Measurements from ENCODE around the gene RIMBP2. TPM values are rescaled to one million over a fixed set of nuclear protein-coding genes. Genes with fewer than 3 reads are reported as not detected.
A peak's percentile ranks its signal among the peaks of the same experiment; 100 is the strongest.

The RIMBP2 gene
- total RNA-seq, 8 experiments from 2014 or later = 0.09 to 24.7 (median 13.0) TPM

DNA sequence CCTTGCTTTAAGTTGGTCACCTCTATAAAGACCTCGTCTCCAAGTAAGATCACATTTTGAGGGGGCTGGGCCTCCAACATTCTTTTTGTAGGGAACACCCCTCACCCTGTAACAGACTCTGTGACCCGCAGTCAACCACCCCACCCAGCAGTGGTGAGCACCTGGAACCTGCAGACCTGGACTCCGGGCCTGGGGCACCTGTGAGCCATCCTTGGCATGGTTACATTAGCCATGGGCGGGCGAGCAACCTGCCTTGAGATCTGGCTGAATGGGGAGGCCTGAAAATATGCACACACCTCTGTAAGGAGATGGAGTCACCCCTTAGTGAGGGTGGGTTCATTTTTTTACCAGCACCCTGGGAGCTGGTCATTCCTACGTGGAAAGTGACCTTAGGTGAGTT, 95.3 kb downstream of the RIMBP2 start:
- Histone ChIP-seq H3K4me1 (replicated peaks in 1 of 2) (no peaks in the 10 kb centered on the region), H3K4me3 (no peak overlapping the region), H3K27ac (no peak overlapping the region)
- in situ Hi-C loops (cut with MboI; ENCODE audit: low pct_unique_long_range_greater_than_20kb in 2 of 9, low sequenced_read_pairs in 9 of 9, unreplicated experiment in 9 of 9) = no loop called here
- 0 to 93% (median 27%) methylated on average over 1 to 3 of the region's 6 CpGs; no CpG with 5 or more reads in 4 of the 10 experiments for WGBS, 10 experiments
- ATAC-seq (replicated peaks in 6 of 8) = no peak

DNA sequence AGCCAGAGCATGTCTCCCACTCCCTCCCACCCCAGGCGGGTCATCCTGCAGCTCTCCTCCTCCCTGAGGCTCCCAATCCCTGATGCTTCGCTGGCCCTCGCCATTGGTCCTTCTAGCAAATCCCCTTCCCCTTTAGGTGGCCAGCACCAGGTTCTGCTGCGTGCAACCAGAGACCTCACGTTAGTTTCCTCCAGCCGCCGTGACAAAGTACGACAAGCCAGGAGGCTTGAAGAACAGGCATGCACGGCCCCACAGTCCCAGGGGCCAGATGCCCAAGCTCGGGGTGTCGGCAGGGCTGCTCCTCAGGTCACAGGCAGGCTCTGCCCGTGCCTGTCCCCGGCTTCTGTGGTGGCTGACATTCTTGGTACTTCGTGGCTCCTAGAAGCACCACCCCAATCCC, 95.8 kb downstream of the RIMBP2 start:
- in situ Hi-C loops (cut with MboI; ENCODE audit: low pct_unique_long_range_greater_than_20kb in 2 of 9, low sequenced_read_pairs in 9 of 9, unreplicated experiment in 9 of 9) = no loop called here
- Histone ChIP-seq H3K4me3 (no peak overlapping the region), H3K27ac (no peak overlapping the region), H3K4me1 (replicated peaks in 1 of 2) (no peaks in the 10 kb centered on the region)
- ATAC-seq (replicated peaks in 6 of 8) = no peak
- WGBS, 10 experiments = 35 to 97% (median 63%) methylated on average over 2 to 8 of the region's 14 CpGs; no CpG with 5 or more reads in 6 of the 10 experiments

DNA sequence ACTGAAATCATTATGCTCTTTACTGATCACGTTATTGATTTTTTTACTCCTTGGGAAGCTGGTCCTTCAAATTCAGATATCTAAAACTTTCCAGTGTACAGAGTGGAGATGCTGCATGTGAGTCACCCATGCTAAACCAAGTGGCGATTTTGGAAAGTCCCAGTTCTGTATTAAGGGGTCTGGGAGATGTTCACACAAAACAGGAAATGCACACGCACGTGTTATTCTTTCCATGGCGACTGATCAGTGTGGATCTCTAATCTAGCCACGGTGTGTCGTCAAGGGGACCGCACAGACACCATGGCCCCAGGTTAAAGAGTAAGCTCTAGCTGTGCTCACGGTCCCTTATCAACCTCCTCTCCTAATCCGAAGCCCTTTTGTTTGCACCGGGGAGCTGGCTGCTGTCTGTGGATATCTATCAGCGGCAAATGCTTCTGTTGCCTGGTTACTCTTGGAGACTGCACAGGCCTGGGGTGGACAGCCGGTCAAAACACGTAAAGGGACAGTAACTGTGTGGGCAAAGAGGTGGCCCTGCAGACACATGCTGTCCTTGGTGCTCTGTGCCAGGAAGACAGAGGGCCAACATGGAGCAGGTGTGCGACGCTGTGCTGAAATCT, 96.6 kb downstream of the RIMBP2 start:
- Histone ChIP-seq H3K4me3 (no peak overlapping the region), H3K4me1 (replicated peaks in 1 of 2) (no peaks in the 10 kb centered on the region), H3K27ac (no peak overlapping the region)
- 6 to 90% (median 63%) methylated on average over 1 to 11 of the region's 16 CpGs for WGBS, 10 experiments
- peak in 1 of 8 experiments; percentile 34 for ATAC-seq (replicated peaks in 6 of 8)
- in situ Hi-C loops (cut with MboI; ENCODE audit: low pct_unique_long_range_greater_than_20kb in 2 of 9, low sequenced_read_pairs in 9 of 9, unreplicated experiment in 9 of 9) = no loop called here

DNA sequence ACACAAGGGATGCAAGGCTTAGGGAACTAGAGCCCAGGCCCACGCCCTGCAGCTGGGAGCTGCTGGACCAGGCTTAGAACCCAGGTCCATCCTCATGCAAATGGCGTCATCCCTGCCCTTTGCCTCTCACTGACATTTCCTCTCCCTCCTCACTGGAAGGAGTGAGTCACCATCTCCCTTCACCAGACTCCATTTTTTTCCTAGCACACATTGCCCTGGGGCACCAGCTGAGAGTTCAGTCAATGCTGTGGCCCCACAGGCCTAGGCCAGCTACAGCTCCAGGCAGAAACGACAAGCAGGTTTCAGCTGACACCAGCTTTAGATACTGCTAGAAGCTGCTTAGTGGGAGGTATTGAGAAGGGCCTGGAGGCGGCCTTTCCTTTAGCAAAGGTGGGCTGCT, 98.9 kb downstream of the RIMBP2 start:
- in situ Hi-C loops (cut with MboI; ENCODE audit: low pct_unique_long_range_greater_than_20kb in 2 of 9, low sequenced_read_pairs in 9 of 9, unreplicated experiment in 9 of 9) = no loop called here
- ATAC-seq (replicated peaks in 6 of 8) = peak in 5 of 8 experiments; percentile 29 to 93 (median 90)
- H3K27ac ChIP-seq = no peak overlapping the region
- H3K4me3 ChIP-seq = no peak overlapping the region
- WGBS, 10 experiments = 0 to 80% (median 45%) methylated on average over 1 to 2 of the region's 4 CpGs; no CpG with 5 or more reads in 5 of the 10 experiments
- H3K4me1 ChIP-seq (replicated peaks in 1 of 2) = no peaks in the 10 kb centered on the region

DNA sequence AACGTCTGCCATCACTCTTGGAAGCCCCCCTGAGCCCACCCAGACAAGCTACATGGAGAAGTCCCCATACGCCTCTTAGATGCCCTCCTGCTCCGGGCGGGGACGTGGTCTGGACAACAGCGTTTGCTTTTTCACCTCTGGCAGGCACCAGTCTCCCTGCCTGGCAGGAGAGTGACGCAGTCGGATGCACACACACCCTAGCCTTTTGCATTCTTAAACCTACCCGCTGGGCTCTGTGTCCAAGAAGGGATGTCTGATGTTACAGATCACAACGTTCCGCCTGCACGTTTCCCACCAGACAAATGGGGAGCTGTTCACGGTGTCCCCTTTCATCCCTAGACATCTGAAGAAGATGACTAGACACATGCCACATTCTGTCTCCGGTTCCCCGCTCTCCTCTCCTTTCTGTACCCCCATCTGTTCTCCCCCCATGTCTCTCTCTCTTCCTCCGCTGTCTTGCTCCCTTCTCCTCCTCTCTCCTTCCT, 100.2 kb downstream of the RIMBP2 start:
- in situ Hi-C loops (cut with MboI; ENCODE audit: low pct_unique_long_range_greater_than_20kb in 2 of 9, low sequenced_read_pairs in 9 of 9, unreplicated experiment in 9 of 9) = no loop called here
- WGBS, 10 experiments = 27 to 95% (median 80%) methylated on average over 1 to 13 of the region's 16 CpGs; no CpG with 5 or more reads in 1 of the 10 experiments
- no peak for ATAC-seq (replicated peaks in 6 of 8)
- Histone ChIP-seq H3K4me1 (replicated peaks in 1 of 2) (no peaks in the 10 kb centered on the region), H3K4me3 (no peak overlapping the region), H3K27ac (no peak overlapping the region)

DNA sequence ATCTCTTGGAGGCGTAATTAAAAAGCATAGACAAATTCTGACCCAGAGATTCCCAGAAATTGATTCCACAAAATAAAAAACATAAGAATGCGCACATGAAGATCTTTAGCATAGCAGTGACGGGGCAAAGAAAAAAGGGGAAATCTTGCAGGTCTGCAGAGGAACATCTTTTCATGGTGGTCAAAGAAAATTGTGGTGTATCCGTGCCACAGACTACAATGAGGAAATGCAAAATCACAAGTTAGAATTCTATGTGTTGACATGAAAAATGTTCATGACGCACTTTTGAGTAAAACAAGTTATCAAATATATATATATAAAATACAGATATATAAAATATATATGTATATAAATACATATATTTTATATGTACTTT, 101.6 kb downstream of the RIMBP2 start:
- H3K4me3 ChIP-seq = no peak overlapping the region
- WGBS, 10 experiments = 52 to 96% (median 82%) methylated on average over 2 to 5 of the region's 5 CpGs
- in situ Hi-C loops (cut with MboI; ENCODE audit: low pct_unique_long_range_greater_than_20kb in 2 of 9, low sequenced_read_pairs in 9 of 9, unreplicated experiment in 9 of 9) = no loop called here
- H3K4me1 ChIP-seq (replicated peaks in 1 of 2) = no peaks in the 10 kb centered on the region
- no peak overlapping the region for H3K27ac ChIP-seq
- no peak for ATAC-seq (replicated peaks in 6 of 8)

DNA sequence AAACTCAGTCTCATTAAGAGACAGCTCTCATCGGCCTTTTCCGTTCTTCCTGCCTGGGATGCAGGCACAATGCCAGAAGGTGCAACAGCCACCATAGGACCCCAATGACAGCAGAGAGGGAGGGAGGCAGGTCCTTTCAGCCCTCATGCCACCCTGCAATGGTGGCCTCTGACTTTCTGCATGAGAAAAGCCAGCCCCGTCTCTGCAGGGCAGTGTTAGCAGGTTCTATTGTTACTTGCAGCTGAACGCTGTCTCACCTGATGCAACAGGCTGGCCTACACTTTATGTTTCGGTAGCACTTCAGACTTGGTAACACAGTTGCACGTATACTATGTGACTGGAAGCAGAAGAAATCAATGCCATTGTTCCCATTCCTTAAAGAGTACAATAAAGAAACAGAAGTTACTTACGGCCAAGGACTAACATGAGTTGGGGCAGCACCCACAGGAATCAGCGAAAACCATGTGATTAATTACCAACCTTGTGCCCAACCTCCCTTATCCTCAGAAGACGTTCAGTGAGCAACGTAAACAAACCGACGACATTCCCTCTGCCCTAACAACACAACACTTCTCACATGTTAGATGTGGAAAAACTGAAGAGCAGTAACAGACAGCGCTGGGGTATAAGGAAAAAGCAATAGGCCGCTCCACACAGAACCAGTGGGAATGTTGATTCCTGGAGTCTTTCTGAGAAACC, 102.1 kb downstream of the RIMBP2 start:
- Histone ChIP-seq H3K4me1 (replicated peaks in 1 of 2) (no peaks in the 10 kb centered on the region), H3K4me3 (no peak overlapping the region), H3K27ac (no peak overlapping the region)
- peak in 4 of 8 experiments; percentile 35 to 55 (median 36) for ATAC-seq (replicated peaks in 6 of 8)
- 0 to 95% (median 49%) methylated on average over 1 to 11 of the region's 14 CpGs; no CpG with 5 or more reads in 1 of the 10 experiments for WGBS, 10 experiments
- in situ Hi-C loops (cut with MboI; ENCODE audit: low pct_unique_long_range_greater_than_20kb in 2 of 9, low sequenced_read_pairs in 9 of 9, unreplicated experiment in 9 of 9) = no loop called here

DNA sequence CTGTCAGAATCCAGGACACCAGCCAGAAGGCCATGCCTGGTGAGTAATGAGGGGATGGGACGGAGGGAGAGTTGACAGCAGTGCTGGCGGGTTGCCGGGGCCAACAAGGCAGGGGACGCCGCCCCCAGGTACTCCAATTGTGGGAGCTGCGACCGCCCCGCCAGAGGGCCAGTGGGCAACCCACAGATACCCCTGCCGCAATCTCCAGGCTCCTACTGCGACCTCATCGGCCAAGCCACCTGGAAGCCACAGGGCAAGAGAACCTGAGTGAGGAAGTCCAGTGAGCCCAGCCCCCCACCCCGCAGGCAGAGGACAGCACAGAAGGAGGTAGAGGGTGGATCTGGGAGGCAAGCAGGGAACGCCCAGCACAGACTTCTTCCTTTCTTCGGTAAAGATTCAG, 103.0 kb downstream of the RIMBP2 start:
- Histone ChIP-seq H3K4me1 (replicated peaks in 1 of 2) (no peaks in the 10 kb centered on the region), H3K4me3 (no peak overlapping the region), H3K27ac (no peak overlapping the region)
- in situ Hi-C loops (cut with MboI; ENCODE audit: low pct_unique_long_range_greater_than_20kb in 2 of 9, low sequenced_read_pairs in 9 of 9, unreplicated experiment in 9 of 9) = no loop called here
- WGBS, 10 experiments = 0 to 100% (median 82%) methylated on average over 1 to 3 of the region's 14 CpGs; no CpG with 5 or more reads in 5 of the 10 experiments
- ATAC-seq (replicated peaks in 6 of 8) = no peak

DNA sequence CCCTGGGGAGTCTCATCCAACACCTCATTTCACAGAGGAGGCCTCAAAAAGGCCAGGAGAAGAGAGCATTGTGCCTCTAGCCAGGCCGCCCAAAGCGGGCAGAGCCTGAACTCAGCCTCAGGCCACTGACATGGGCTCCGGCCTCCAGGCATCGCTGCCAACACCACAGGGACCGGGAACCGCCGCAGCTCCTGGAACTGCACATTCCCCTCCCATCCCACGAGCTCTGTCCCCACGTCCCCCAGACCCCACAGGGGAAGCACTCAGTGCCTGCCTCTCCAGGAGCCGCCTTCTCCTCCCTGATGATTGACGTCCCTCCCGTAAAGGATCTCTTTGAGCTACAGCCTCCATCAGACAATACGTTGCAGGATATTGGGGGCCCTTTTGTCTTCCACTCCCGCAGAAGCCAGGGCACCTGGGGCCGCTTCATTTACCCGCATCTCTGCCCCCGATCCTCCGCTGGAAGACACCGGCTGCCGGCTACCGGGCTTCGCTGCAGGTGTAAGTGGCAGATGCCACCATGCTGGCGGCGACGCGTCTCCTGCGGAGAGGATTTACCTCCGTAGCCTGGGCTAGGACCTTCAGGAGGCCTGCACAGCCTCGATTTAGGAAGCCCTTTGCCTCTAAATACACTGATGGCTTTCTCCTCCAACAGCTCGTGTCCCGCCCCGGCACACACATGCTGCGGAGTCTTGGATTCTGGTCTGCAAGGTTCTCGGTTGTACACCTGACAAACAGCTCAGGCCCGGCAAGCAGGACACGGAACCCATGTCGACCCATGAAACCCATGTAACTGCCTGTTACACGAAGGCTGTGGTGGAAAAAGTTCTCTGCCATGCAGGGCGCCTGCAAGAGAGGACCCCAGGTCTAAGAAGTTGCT, 104.8 kb downstream of the RIMBP2 start:
- no peaks in the 10 kb centered on the region for H3K4me1 ChIP-seq (replicated peaks in 1 of 2)
- in situ Hi-C loops (cut with MboI; ENCODE audit: low pct_unique_long_range_greater_than_20kb in 2 of 9, low sequenced_read_pairs in 9 of 9, unreplicated experiment in 9 of 9) = no loop called here
- ATAC-seq (replicated peaks in 6 of 8) = no peak
- no peak overlapping the region for H3K4me3 ChIP-seq
- 20 to 99% (median 76%) methylated on average over 1 to 14 of the region's 39 CpGs; no CpG with 5 or more reads in 2 of the 10 experiments for WGBS, 10 experiments
- no peak overlapping the region for H3K27ac ChIP-seq

DNA sequence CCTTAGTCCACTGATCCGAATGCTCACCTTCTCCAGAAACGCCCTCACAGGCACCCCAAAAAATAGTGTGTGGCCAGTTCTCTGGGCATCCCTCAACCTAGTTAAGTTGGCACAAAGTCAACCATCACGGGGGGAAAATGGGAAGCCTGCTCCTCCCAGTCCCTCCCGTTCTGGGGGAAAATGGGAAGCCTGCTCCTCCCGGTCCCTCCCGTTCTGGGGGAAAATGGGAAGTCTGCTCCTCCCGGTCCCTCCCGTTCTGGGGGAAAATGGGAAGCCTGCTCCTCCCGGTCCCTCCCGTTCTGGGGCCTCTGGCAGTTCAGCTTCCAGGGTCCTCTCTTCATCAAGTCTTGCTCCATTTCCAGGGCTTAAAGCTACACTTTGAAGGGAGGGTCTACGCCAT, 106.1 kb downstream of the RIMBP2 start:
- whole genome bisulfite sequencing, 10 experiments = 0 to 100% (median 48%) methylated on average over 1 to 8 of the region's 11 CpGs; no CpG with 5 or more reads in 2 of the 10 experiments
- Histone ChIP-seq H3K4me1 (replicated peaks in 1 of 2) (no peaks in the 10 kb centered on the region), H3K27ac (no peak overlapping the region), H3K4me3 (no peak overlapping the region)
- ATAC-seq (replicated peaks in 6 of 8) = no peak
- in situ Hi-C loops (cut with MboI; ENCODE audit: low pct_unique_long_range_greater_than_20kb in 2 of 9, low sequenced_read_pairs in 9 of 9, unreplicated experiment in 9 of 9) = no loop called here

DNA sequence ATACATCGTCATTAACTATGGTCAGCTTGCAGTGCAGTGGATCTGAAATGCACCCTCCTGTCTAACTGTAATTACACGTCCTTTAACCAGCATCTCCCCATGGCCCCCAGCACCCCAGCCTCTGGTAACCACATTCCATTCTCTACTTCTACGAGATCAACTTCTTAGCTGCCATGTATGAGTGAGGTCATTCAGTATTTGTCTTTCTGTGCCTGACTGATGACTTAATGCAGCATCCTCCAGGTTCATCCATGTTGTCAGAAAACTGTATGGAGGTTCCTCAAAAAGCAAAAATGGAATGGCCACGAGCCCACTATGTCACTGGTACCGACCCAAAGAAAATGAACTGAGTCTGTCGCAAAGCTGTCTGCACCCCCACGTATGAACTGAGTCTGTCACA, 107.3 kb downstream of the RIMBP2 start:
- 0 to 100% (median 44%) methylated on average over 1 to 6 of the region's 7 CpGs; no CpG with 5 or more reads in 2 of the 10 experiments for WGBS, 10 experiments
- in situ Hi-C loops (cut with MboI; ENCODE audit: low pct_unique_long_range_greater_than_20kb in 2 of 9, low sequenced_read_pairs in 9 of 9, unreplicated experiment in 9 of 9) = no loop called here

DNA sequence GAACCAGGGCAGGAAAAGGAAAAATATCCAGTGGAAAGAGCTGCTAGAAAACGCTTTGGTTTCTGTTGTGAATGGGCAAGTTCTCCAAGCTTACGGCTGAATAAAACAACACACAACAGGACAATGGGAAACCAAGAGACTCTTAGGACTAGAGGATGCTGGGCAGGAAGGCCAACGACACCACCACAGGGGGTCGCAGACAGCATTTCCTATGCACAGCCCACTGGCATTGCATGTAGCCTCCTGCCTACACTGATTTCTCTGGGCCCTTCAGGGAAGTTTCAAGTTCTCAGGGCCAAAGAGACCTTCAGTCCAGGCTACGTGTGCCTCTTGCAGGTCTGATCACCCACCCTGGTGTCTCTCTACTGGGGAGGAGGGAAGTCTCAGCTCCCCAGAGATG, 108.0 kb downstream of the RIMBP2 start:
- Histone ChIP-seq H3K4me3 (no peak overlapping the region), H3K4me1 (replicated peaks in 1 of 2) (no peaks in the 10 kb centered on the region), H3K27ac (no peak overlapping the region)
- WGBS, 10 experiments = 0 to 100% (median 34%) methylated on average over 1 to 4 of the region's 5 CpGs; no CpG with 5 or more reads in 2 of the 10 experiments
- in situ Hi-C loops (cut with MboI; ENCODE audit: low pct_unique_long_range_greater_than_20kb in 2 of 9, low sequenced_read_pairs in 9 of 9, unreplicated experiment in 9 of 9) = no loop called here
- no peak for ATAC-seq (replicated peaks in 6 of 8)

More for the DNA sequence above, 107.3 kb downstream of the RIMBP2 start:
- peak in 2 of 8 experiments; percentile 67 for ATAC-seq (replicated peaks in 6 of 8)
- Histone ChIP-seq H3K27ac (no peak overlapping the region), H3K4me3 (no peak overlapping the region), H3K4me1 (replicated peaks in 1 of 2) (no peaks in the 10 kb centered on the region)

DNA sequence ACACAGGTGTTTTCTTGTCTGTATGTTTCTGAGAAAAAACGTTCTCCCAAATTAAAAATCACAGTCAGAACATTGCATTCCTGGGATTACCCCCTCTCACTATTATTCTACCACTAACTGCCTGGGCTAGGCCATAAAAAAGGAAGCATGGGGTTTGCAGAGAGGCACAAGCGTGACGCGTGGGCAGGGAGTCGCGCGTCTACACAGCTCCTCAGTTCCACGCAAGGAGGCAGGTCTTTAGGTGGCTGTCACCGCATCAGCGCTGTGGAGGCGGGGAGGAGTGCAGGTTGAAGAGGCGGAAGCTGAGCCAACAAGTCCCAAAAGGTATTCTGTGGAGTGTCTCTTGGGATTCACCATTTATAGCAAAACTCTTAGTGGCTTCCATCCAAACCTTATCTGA, 109.9 kb downstream of the RIMBP2 start:
- no peak for ATAC-seq (replicated peaks in 6 of 8)
- Histone ChIP-seq H3K4me3 (no peak overlapping the region), H3K4me1 (replicated peaks in 1 of 2) (no peaks in the 10 kb centered on the region), H3K27ac (no peak overlapping the region)
- 0 to 100% (median 65%) methylated on average over 1 to 12 of the region's 12 CpGs; no CpG with 5 or more reads in 1 of the 10 experiments for WGBS, 10 experiments
- in situ Hi-C loops (cut with MboI; ENCODE audit: low pct_unique_long_range_greater_than_20kb in 2 of 9, low sequenced_read_pairs in 9 of 9, unreplicated experiment in 9 of 9) = no loop called here

All from motor neuron (in vitro differentiated cells).